GM12878 (cell line): ENCODE data around the gene ITSN1. TPM values are rescaled to one million over a fixed set of nuclear protein-coding genes. Genes with fewer than 3 reads are reported as not detected.

ENCODE experiments used
- ATAC-seq: fragments of 200-7000 bp; cut with Tn5 transposase; 3 replicates; pipeline ENCODE4 v1.9.1; 2020; ENCODE audit warnings: mild to moderate bottlenecking, moderate library complexity
- BruUV-seq: library from RNA; stranded (reverse); fragments of 400-500 nt; replicated peaks from 2 replicates; lab custom pipeline; 2021; lab: Mats Ljungman, UMichigan
- CTCF ChIA-PET: fragments of 300-600 bp; sonication (Branson Sonifier 250); formaldehyde crosslinking; extraction: SDS; loops from one replicate; lab custom pipeline; 2021; ENCODE audit warnings: inconsistent platforms; lab: Yijun Ruan, JAX
- POLR2A ChIA-PET: fragments of 350-600 bp; formaldehyde crosslinking; extraction: SDS; loops from one replicate; lab custom pipeline; 2021; ENCODE audit warnings: inconsistent platforms; lab: Charles Lee
- RAD21 ChIA-PET: fragments of 300-600 bp; sonication (Branson Sonifier 250); formaldehyde crosslinking; loops from one replicate; lab custom pipeline; 2023; ENCODE audit warnings: antibody characterized with exemption; ENCODE audit not compliant: unreplicated experiment; lab: Charles Lee
- SMC1A ChIA-PET: fragments of 300-600 bp; sonication (Branson Sonifier 250); formaldehyde crosslinking; loops from one replicate; lab custom pipeline; 2023; ENCODE audit not compliant: unreplicated experiment, uncharacterized antibody; lab: Charles Lee
- DNase-seq: peaks from one replicate; pipeline ENCODE4 v3.0.0-alpha.2; 2011; ENCODE audit warnings: low read depth, low spot score
- FAIRE-seq: peaks from 3 replicates; lab custom pipeline; 2011; peaks lifted over from hg19 to GRCh38; lab: Jason Lieb, UNC
- H2AFZ ChIP-seq: 2 replicates; pipeline ENCODE4 v1.6.0; 2011; ENCODE audit warnings: low read depth, low read length, control low read depth; ENCODE audit not compliant: control insufficient read depth
- H3K27ac ChIP-seq: 2 replicates; pipeline ENCODE4 v1.5.1; 2011; ENCODE audit warnings: control low read depth; ENCODE audit not compliant: control insufficient read depth, insufficient read depth
- H3K27me3 ChIP-seq, 2 experiments: replicated peaks in 1 of 2; 2 replicates each; pipeline versions ENCODE4 v1.6.0 to v1.6.1; 2011; ENCODE audit warnings: low read length in 1 of 2; ENCODE audit not compliant: control insufficient read depth in 2 of 2, insufficient read depth in 2 of 2
- H3K36me3 ChIP-seq, 2 experiments: 2 replicates each; pipeline ENCODE4 v1.5.1; 2011; ENCODE audit warnings: low read length in 1 of 2; ENCODE audit not compliant: control insufficient read depth in 2 of 2, insufficient read depth in 2 of 2
- H3K4me1 ChIP-seq: 2 replicates; pipeline ENCODE4 v1.6.1; 2011; ENCODE audit warnings: mild to moderate bottlenecking, low read length, moderate library complexity, mixed read lengths; ENCODE audit not compliant: control insufficient read depth, insufficient read depth
- H3K4me2 ChIP-seq: 2 replicates; pipeline ENCODE4 v1.6.0; 2011; ENCODE audit warnings: control low read depth; ENCODE audit not compliant: control insufficient read depth, insufficient read depth
- H3K4me3 ChIP-seq: fragments of 200-600 bp; sonication (generic); 2 replicates; pipeline ENCODE4 v1.5.1; 2016
- H3K79me2 ChIP-seq: 2 replicates; pipeline ENCODE4 v1.6.0; 2011; ENCODE audit warnings: low read length; ENCODE audit not compliant: control insufficient read depth, insufficient read depth
- H3K9ac ChIP-seq: 2 replicates; pipeline ENCODE4 v1.8.0; 2011; ENCODE audit warnings: low read length, control low read depth, mixed read lengths; ENCODE audit not compliant: control insufficient read depth, insufficient read depth
- H3K9me3 ChIP-seq: replicated peaks from 3 replicates; pipeline ENCODE4 v1.5.1; 2011; ENCODE audit warnings: mild to moderate bottlenecking, low read length; ENCODE audit not compliant: control insufficient read depth, insufficient read depth
- H4K20me1 ChIP-seq: 2 replicates; pipeline ENCODE4 v1.6.0; 2011; ENCODE audit not compliant: control insufficient read depth, insufficient read depth
- BMI1 ChIP-seq: fragments of 450-650 bp; IDR thresholded peaks from 2 replicates; pipeline ENCODE4 v1.6.1; 2016; ENCODE audit warnings: mild to moderate bottlenecking, moderate library complexity, borderline replicate concordance
- BRCA1 ChIP-seq: IDR thresholded peaks from 2 replicates; pipeline ENCODE4 v1.6.1; 2011; ENCODE audit warnings: low read depth, low read length, improper control_type of control experiment
- CBX5 ChIP-seq: sonication (generic); IDR thresholded peaks from 2 replicates; pipeline ENCODE4 v1.6.1; 2016; ENCODE audit warnings: low read depth, moderate library complexity, mild to moderate bottlenecking, inconsistent platforms
- EGR1 ChIP-seq, 2 experiments: IDR thresholded peaks; 1 replicate in 1 of 2; 2 replicates in 1 of 2; pipeline ENCODE4 v1.6.1; 2011 to 2012; ENCODE audit warnings: low read depth in 2 of 2, low read length in 2 of 2, borderline replicate concordance in 1 of 2, mild to moderate bottlenecking in 1 of 2, moderate library complexity in 1 of 2
- FOXK2 ChIP-seq: fragments of 450-650 bp; IDR thresholded peaks from 2 replicates; pipeline ENCODE4 v1.6.1; 2017; ENCODE audit warnings: mild to moderate bottlenecking, moderate library complexity
- HDAC2 ChIP-seq: fragments of 200-600 bp; sonication (generic); IDR thresholded peaks from 2 replicates; pipeline ENCODE4 v1.6.1; 2017
- MTA3 ChIP-seq: IDR thresholded peaks from 2 replicates; pipeline ENCODE4 v1.6.1; 2012; ENCODE audit warnings: low read length, inconsistent platforms, borderline replicate concordance
- PML ChIP-seq: IDR thresholded peaks from 2 replicates; pipeline ENCODE4 v1.6.1; 2012; ENCODE audit warnings: low read length, inconsistent platforms
- RBBP5 ChIP-seq: fragments of 200-600 bp; sonication (generic); conservative IDR thresholded peaks from 2 replicates; pipeline ENCODE4 v1.6.1; 2016
- RFX5 ChIP-seq: IDR thresholded peaks from 2 replicates; pipeline ENCODE4 v1.6.1; 2011; ENCODE audit warnings: low read depth, low read length, improper control_type of control experiment
- WGBS: methylation state at CpG from one replicate; pipeline ENCODE4 v1.1.6; 2016; ENCODE audit warnings: low lambda C conversion rate; ENCODE audit not compliant: insufficient replicate concordance, insufficient coverage; ENCODE audit errors: missing lambda C conversion rate; 5-methylcytosine and 5-hydroxymethylcytosine counted together
- in situ Hi-C: fragments of 300-500 bp; cut with MboI; formaldehyde crosslinking; loops from 9 replicates; pipeline ENCODE4 v1.14.3; 2018; ENCODE audit warnings: mixed read lengths
- intact Hi-C: fragments of 100-400 bp; cut with micrococcal nuclease; formaldehyde crosslinking; loops from one replicate; pipeline ENCODE4 v1.14.2; 2022; ENCODE audit not compliant: unreplicated experiment
- polyA plus RNA-seq, 11 experiments: library from polyadenylated mRNA; depleted of rRNA in 4 of 11; unstranded in 6 of 11; stranded (reverse) in 5 of 11; fragments of >200 nt; fragmentation: Nextera tagmentation in 4 of 11; fragmentation: Illumina TruSeq in 1 of 11; extraction: Ambion mirVana in 4 of 11; extraction: Trizol in 1 of 11; gene quantifications; 1 replicate in 1 of 11; 2 replicates in 10 of 11; pipeline versions ENCODE4 v1.2.1 to v1.2.3, GENCODE V29; 2011 to 2016; ENCODE audit warnings: inconsistent platforms in 2 of 11, missing spikeins in 2 of 11, low read depth in 1 of 11
- total RNA-seq, 4 experiments: library from RNA; depleted of rRNA in 3 of 4; stranded (reverse); fragments of >200 nt in 3 of 4; fragmentation: Illumina TruSeq in 1 of 4; extraction: Trizol in 1 of 4; gene quantifications; 2 replicates each; pipeline versions ENCODE4 v1.2.1 to v1.2.3, GENCODE V29; 2013 to 2021
- TF ChIP-seq, protein P1 (sequence below): fragments of 450-650 bp; IDR thresholded peaks from 2 replicates; pipeline ENCODE4 v1.6.1; 2018; ENCODE audit warnings: borderline replicate concordance, mild to moderate bottlenecking; ENCODE audit not compliant: partially characterized antibody
- TF ChIP-seq, protein P2 (sequence below): IDR thresholded peaks from 2 replicates; pipeline ENCODE4 v1.6.1; 2012; ENCODE audit warnings: mild to moderate bottlenecking, low read depth, low read length
- TF ChIP-seq, protein P3 (sequence below): fragments of 450-650 bp; IDR thresholded peaks from 2 replicates; pipeline ENCODE4 v1.6.1; 2014; ENCODE audit warnings: mild to moderate bottlenecking

ITSN1 gene
- total and polyA plus RNA-seq, 10 of the 15 experiments (the other 5 are each of a cell fraction or from before 2014, with no cell fraction given), result 0.89 to 10.6 (median 4.8) TPM

DNA sequence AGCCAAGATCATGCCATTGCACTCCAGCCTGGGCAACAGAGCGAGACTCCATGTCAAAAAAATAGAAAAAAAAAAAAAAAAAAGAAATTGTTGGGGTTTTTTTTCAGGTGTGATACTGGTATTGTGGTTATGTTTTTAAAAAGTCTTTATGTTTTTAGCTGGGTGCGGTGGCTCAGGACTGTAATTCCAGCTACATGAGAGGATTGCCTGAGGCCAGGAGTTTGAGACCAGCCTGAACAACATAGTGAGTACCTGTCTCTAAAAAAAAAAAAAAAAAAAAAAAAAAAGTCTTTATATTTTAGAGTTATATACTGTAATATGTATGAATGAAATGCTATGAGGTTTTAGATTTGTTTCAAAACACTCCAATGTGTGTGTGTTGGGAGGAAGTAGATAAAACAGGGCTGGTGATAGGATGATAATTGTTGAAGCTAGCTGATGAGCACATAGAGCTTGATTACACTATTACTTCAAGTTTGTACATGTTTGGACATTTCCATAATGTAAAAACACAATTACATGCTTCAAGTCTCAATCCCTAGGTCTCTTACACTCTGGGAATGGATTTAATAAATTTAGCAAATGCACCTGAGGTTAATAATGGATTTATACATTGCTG, 303.5 kb downstream of the ITSN1 start (continued):
- TF ChIP-seq, protein P1, sequence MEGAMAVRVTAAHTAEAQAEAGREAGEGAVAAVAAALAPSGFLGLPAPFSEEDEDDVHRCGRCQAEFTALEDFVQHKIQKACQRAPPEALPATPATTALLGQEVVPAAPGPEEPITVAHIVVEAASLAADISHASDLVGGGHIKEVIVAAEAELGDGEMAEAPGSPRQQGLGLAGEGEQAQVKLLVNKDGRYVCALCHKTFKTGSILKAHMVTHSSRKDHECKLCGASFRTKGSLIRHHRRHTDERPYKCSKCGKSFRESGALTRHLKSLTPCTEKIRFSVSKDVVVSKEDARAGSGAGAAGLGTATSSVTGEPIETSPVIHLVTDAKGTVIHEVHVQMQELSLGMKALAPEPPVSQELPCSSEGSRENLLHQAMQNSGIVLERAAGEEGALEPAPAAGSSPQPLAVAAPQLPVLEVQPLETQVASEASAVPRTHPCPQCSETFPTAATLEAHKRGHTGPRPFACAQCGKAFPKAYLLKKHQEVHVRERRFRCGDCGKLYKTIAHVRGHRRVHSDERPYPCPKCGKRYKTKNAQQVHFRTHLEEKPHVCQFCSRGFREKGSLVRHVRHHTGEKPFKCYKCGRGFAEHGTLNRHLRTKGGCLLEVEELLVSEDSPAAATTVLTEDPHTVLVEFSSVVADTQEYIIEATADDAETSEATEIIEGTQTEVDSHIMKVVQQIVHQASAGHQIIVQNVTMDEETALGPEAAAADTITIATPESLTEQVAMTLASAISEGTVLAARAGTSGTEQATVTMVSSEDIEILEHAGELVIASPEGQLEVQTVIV, result no peak
- TF ChIP-seq MTA3 (no peak), FOXK2 (no peak), RFX5 (no peak), EGR1 (IDR thresholded peaks at IDR 0.05; ENCODE audit: borderline replicate concordance in 1 of 2, low read depth in 2 of 2, low read length in 2 of 2) (no peak)
- TF ChIP-seq, all 136 proteins: peak for 0

DNA sequence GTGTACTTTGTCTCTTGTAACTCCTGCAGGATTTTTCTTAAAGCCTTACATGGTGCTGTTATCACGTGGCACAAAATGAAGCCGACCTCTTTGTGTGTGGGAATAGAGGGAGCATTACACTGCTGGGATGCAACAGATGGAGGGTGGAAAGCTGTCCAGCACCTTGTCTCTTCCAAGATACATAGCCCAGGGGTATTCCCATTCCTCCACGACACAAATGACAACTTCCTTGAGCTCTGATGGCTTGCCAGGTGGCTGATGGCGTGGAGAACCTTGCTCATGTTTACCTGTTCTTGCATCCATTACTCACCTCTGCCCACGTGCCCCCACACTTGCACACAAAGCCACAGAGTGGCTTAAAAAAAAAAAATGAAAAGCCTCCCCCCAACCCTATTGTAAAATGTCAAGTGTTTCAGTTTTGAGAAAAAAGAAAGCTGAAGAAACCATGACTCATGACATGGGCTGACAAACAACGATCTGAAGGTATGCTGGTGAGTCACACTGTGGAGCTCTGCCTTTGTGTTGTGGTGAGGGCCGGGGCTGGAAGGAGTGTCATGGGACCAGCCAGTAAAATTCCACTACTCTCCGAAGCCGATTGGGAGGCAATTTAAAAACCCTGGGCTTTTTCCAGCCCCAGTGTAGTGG, 305.3 kb downstream of the ITSN1 start:
- Histone ChIP-seq H2AFZ (peak overlapping the region; percentile 49), H3K9ac (peak overlapping the region; percentile 78), H3K4me2 (peak overlapping the region; percentile 90), H4K20me1 (no peaks in the 10 kb centered on the region), H3K4me1 (peaks cover 51% of the 10 kb centered on the region), H3K27ac (peak overlapping the region; percentile 97), H3K9me3 (peaks cover 2% of the 10 kb centered on the region; the same call in 2 of the 3 replicates), H3K27me3 (no peaks in the 10 kb centered on the region), H3K36me3 (no peaks in the 10 kb centered on the region), H3K79me2 (no peaks in the 10 kb centered on the region), H3K4me3 (peak overlapping the region; percentile 46; the same call in 1 of the 2 replicates)
- WGBS, result 22% methylated on average over 9 of the region's 9 CpGs
- FAIRE-seq (peak; percentile 81), ATAC-seq (peak; percentile 72), DNase-seq (peak; percentile 83)
- ChIA-PET RAD21 (interaction anchor here (0.7 to 9.1 kb wide), 12 partner anchors 10 to 401 kb away, joined by 3 to 182 read pairs (median 10); no protein-coding TSS in a partner anchor), CTCF (interaction anchor here (0.6 to 5.6 kb wide), 10 partner anchors 9 to 404 kb away, joined by 3 to 71 read pairs (median 4); no protein-coding TSS in a partner anchor), POLR2A (interaction anchor here (0.7 to 3.6 kb wide), 10 partner anchors 10 to 127 kb away, joined by 3 to 54 read pairs (median 5); partner anchors contain the start of genes MRPS6 and SLC5A3), SMC1A (interaction anchor here (0.6 to 14.9 kb wide), 13 partner anchors 9 to 398 kb away, joined by 3 to 290 read pairs (median 8); no protein-coding TSS in a partner anchor)
- intact Hi-C loops, result loop anchor here (1.0 kb wide), 2 partner anchors 28 to 73 kb away; no protein-coding TSS in a partner anchor
- BruUV-seq, result TSS peak; percentile 77
- in situ Hi-C loops, result loop anchor here (5.0 kb wide), 1 partner anchor 125 kb away; the partner anchor contains the start of genes MRPS6 and SLC5A3
- TF ChIP-seq HDAC2 (no peak), CBX5 (no peak), BRCA1 (no peak), RBBP5 (no peak), BMI1 (no peak), PML (peak; percentile 41; the same call in 1 of the 2 replicates)
- TF ChIP-seq, protein P2, sequence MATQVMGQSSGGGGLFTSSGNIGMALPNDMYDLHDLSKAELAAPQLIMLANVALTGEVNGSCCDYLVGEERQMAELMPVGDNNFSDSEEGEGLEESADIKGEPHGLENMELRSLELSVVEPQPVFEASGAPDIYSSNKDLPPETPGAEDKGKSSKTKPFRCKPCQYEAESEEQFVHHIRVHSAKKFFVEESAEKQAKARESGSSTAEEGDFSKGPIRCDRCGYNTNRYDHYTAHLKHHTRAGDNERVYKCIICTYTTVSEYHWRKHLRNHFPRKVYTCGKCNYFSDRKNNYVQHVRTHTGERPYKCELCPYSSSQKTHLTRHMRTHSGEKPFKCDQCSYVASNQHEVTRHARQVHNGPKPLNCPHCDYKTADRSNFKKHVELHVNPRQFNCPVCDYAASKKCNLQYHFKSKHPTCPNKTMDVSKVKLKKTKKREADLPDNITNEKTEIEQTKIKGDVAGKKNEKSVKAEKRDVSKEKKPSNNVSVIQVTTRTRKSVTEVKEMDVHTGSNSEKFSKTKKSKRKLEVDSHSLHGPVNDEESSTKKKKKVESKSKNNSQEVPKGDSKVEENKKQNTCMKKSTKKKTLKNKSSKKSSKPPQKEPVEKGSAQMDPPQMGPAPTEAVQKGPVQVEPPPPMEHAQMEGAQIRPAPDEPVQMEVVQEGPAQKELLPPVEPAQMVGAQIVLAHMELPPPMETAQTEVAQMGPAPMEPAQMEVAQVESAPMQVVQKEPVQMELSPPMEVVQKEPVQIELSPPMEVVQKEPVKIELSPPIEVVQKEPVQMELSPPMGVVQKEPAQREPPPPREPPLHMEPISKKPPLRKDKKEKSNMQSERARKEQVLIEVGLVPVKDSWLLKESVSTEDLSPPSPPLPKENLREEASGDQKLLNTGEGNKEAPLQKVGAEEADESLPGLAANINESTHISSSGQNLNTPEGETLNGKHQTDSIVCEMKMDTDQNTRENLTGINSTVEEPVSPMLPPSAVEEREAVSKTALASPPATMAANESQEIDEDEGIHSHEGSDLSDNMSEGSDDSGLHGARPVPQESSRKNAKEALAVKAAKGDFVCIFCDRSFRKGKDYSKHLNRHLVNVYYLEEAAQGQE, result no peak
- TF ChIP-seq, protein P3, sequence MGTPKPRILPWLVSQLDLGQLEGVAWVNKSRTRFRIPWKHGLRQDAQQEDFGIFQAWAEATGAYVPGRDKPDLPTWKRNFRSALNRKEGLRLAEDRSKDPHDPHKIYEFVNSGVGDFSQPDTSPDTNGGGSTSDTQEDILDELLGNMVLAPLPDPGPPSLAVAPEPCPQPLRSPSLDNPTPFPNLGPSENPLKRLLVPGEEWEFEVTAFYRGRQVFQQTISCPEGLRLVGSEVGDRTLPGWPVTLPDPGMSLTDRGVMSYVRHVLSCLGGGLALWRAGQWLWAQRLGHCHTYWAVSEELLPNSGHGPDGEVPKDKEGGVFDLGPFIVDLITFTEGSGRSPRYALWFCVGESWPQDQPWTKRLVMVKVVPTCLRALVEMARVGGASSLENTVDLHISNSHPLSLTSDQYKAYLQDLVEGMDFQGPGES, result no peak
